Right lobe of liver (tissue), 6 donors: ENCODE results near the gene TBC1D5. TPM values are rescaled to one million over a fixed set of nuclear protein-coding genes. Genes with fewer than 3 reads are reported as not detected.
A peak's percentile ranks its signal among the peaks of the same experiment; 100 is the strongest.

Experiments used
- ATAC-seq, 4 donors: fragments of 200-7000 bp; cut with Tn5 transposase; one replicate each; pipeline ENCODE4 v1.9.1; 2020; ENCODE audit warnings: mild to moderate bottlenecking in 4 of 4, moderate library complexity in 4 of 4
- DNase-seq, 3 donors: peaks; one replicate each; pipeline ENCODE4 v3.0.0-alpha.2; 2020
- H3K27ac ChIP-seq, 3 donors: fragments of 200-600 bp; one replicate each; pipeline ENCODE4 v1.8.0; 2022
- H3K27me3 ChIP-seq, 2 donors: fragments of 200-600 bp; one replicate each; pipeline ENCODE4 v1.8.0; 2022
- H3K36me3 ChIP-seq, 4 donors: fragments of 200-600 bp; sonication (generic) in 1 of 4; one replicate each; pipeline versions ENCODE4 v1.5.1 to v1.8.0; 2017 to 2022; ENCODE audit warnings: control low read depth in 1 of 4
- H3K4me1 ChIP-seq, 4 donors: fragments of 200-600 bp; sonication (generic) in 1 of 4; one replicate each; pipeline versions ENCODE4 v1.5.1 to v1.8.0; 2017 to 2022; ENCODE audit warnings: control low read depth in 1 of 4
- H3K4me3 ChIP-seq, 3 donors: fragments of 200-600 bp; one replicate each; pipeline ENCODE4 v1.8.0; 2022
- H3K9me3 ChIP-seq, 4 donors: fragments of 200-600 bp; sonication (generic) in 1 of 4; one replicate each; pipeline versions ENCODE4 v1.5.1 to v1.8.0; 2017 to 2022; ENCODE audit warnings: control low read depth in 1 of 4
- CTCF ChIP-seq, 4 donors: fragments of 200-600 bp in 3 of 4; fragments of 450-650 bp in 1 of 4; IDR thresholded peaks; one replicate each; pipeline versions ENCODE4 v1.5.1 to v1.8.0; 2016 to 2022; ENCODE audit warnings: antibody characterized with exemption in 4 of 4, mild to moderate bottlenecking in 2 of 4
- POLR2A ChIP-seq: fragments of 450-650 bp; IDR thresholded peaks from one replicate; pipeline ENCODE4 v1.6.1; 2017; ENCODE audit warnings: antibody characterized with exemption, mild to moderate bottlenecking
- WGBS: methylation state at CpG from one replicate; pipeline ENCODE4 v1.1.6; 2018; ENCODE audit warnings: low coverage, low lambda C conversion rate; ENCODE audit not compliant: insufficient coverage; ENCODE audit errors: missing lambda C conversion rate; 5-methylcytosine and 5-hydroxymethylcytosine counted together
- intact Hi-C, 2 donors: fragments of 100-400 bp; cut with DNase I; formaldehyde crosslinking; loops; one replicate each; pipeline versions ENCODE4 v1.11.2 to v1.14.1; 2022
- total RNA-seq, 6 experiments: library from RNA; depleted of rRNA in 2 of 6; stranded (reverse); fragments of >200 nt in 2 of 6; fragmentation: NEBNext Ultra II Directional in 3 of 6; extraction: Animal tissue kit (Norgen Biotek cat#: 25700) in 3 of 6; gene quantifications; one replicate each; pipeline versions ENCODE4 v1.1.0 to v1.2.4, GENCODE V29; 2016 to 2023
- donor health status: DM: no; HTN: yes; CAD: no.
- donor health status: DM: no; HTN: no; CAD: no.
- donor health status: DM: no; HTN: no; CAD: no.
- donor health status: DM: no; HTN: yes; CAD: no.
- donor health status: DM: no; HTN: yes; CAD: no.

Gene TBC1D5
- total RNA-seq, 6 experiments from 2014 or later, result 21.5 to 33.4 (median 27.7) TPM

GRCh38 chr3:17433876-17434275 is 308.6 kb downstream of the TBC1D5 start:
- H3K27ac ChIP-seq, result no peak overlapping the region
- intact Hi-C loops, result no loop called here
- H3K36me3 ChIP-seq, result no peaks in the 10 kb centered on the region
- no peaks in the 10 kb centered on the region for H3K27me3 ChIP-seq
- H3K4me3 ChIP-seq, result no peak overlapping the region
- H3K4me1 ChIP-seq, result no peaks in the 10 kb centered on the region
- TF ChIP-seq POLR2A (no peak), CTCF (IDR thresholded peaks at IDR 0.05) (no peak)
- no peaks in the 10 kb centered on the region for H3K9me3 ChIP-seq
- DNase-seq (no peak), ATAC-seq (no peak)
- WGBS, result 100% methylated on average over 1 of the region's 4 CpGs

GRCh38 chr3:17432236-17432635 is 310.2 kb downstream of the TBC1D5 start:
- ATAC-seq, result peak in 2 of 4 donors; percentile 32 to 54
- H3K27ac ChIP-seq, result no peak overlapping the region
- H3K9me3 ChIP-seq, result no peaks in the 10 kb centered on the region
- H3K4me3 ChIP-seq, result no peak overlapping the region
- no peak for TF ChIP-seq POLR2A
- H3K36me3 ChIP-seq, result no peaks in the 10 kb centered on the region
- H3K4me1 ChIP-seq, result no peaks in the 10 kb centered on the region
- no peaks in the 10 kb centered on the region for H3K27me3 ChIP-seq
- no peak for DNase-seq
- intact Hi-C loops, result no loop called here

- intact Hi-C loops, result no loop called here
- no peak for TF ChIP-seq POLR2A
- TF ChIP-seq CTCF (IDR thresholded peaks at IDR 0.05), result no peak
- ATAC-seq, result no peak
- no peaks in the 10 kb centered on the region for H3K4me1 ChIP-seq
- no peak overlapping the region for H3K27ac ChIP-seq
- WGBS, result 81% methylated on average over 2 of the region's 2 CpGs
- no peaks in the 10 kb centered on the region for H3K27me3 ChIP-seq
- DNase-seq, result no peak
- no peaks in the 10 kb centered on the region for H3K9me3 ChIP-seq
- no peak overlapping the region for H3K4me3 ChIP-seq
- H3K36me3 ChIP-seq, result no peaks in the 10 kb centered on the region
Measured at GRCh38 chr3:17431484-17432045, 310.9 kb downstream of the TBC1D5 start.

GRCh38 chr3:17431004-17431403 is 311.4 kb downstream of the TBC1D5 start:
- H3K9me3 ChIP-seq, result no peaks in the 10 kb centered on the region
- TF ChIP-seq CTCF (IDR thresholded peaks at IDR 0.05) (peak; percentile 43 to 54 (median 50)), POLR2A (no peak)
- intact Hi-C loops, result no loop called here
- H3K27me3 ChIP-seq, result no peaks in the 10 kb centered on the region
- no peak overlapping the region for H3K27ac ChIP-seq
- peak; percentile 78 to 90 (median 80) for ATAC-seq
- WGBS, result 17% methylated on average over 2 of the region's 2 CpGs
- H3K4me1 ChIP-seq, result no peaks in the 10 kb centered on the region
- no peak overlapping the region for H3K4me3 ChIP-seq
- no peaks in the 10 kb centered on the region for H3K36me3 ChIP-seq
- no peak for DNase-seq

GRCh38 chr3:17430582-17430981 is 311.8 kb downstream of the TBC1D5 start:
- DNase-seq, result no peak
- intact Hi-C loops, result no loop called here
- H3K9me3 ChIP-seq, result no peaks in the 10 kb centered on the region

More at GRCh38 chr3:17430582-17430981, 311.8 kb downstream of the TBC1D5 start:
- Histone ChIP-seq H3K27ac (no peak overlapping the region), H3K4me1 (no peaks in the 10 kb centered on the region), H3K27me3 (no peaks in the 10 kb centered on the region), H3K4me3 (no peak overlapping the region), H3K36me3 (no peaks in the 10 kb centered on the region)
- ATAC-seq, result no peak
- WGBS, result 84% methylated on average over 3 of the region's 3 CpGs
- TF ChIP-seq CTCF (IDR thresholded peaks at IDR 0.05), result no peak
- TF ChIP-seq POLR2A, result no peak
